PC-9 (cell line): ENCODE data around the gene FLNC.

ENCODE experiments used
- CTCF ChIP-seq: fragments of 200-600 bp; sonication (generic); conservative IDR thresholded peaks from 2 replicates; pipeline ENCODE4 v1.6.1; 2017; ENCODE audit warnings: mixed run types, antibody characterized with exemption, mild to moderate bottlenecking, moderate library complexity
- EZH2 ChIP-seq: fragments of 200-600 bp; sonication (generic); IDR thresholded peaks from 2 replicates; pipeline ENCODE4 v1.8.0; 2017; ENCODE audit warnings: antibody characterized with exemption, low read depth

GRCh38 chr7:128876978-128877755, 47.0 kb downstream of the FLNC start:
- no peak for TF ChIP-seq CTCF
- no peak for TF ChIP-seq EZH2
